ENCODE data around the gene HMX1. TPM values are rescaled to one million over a fixed set of nuclear protein-coding genes. Genes with fewer than 3 reads are reported as not detected.

The HMX1 gene
- total and polyA plus RNA-seq, 2 experiments from 2014 or later: not detected

DNA sequence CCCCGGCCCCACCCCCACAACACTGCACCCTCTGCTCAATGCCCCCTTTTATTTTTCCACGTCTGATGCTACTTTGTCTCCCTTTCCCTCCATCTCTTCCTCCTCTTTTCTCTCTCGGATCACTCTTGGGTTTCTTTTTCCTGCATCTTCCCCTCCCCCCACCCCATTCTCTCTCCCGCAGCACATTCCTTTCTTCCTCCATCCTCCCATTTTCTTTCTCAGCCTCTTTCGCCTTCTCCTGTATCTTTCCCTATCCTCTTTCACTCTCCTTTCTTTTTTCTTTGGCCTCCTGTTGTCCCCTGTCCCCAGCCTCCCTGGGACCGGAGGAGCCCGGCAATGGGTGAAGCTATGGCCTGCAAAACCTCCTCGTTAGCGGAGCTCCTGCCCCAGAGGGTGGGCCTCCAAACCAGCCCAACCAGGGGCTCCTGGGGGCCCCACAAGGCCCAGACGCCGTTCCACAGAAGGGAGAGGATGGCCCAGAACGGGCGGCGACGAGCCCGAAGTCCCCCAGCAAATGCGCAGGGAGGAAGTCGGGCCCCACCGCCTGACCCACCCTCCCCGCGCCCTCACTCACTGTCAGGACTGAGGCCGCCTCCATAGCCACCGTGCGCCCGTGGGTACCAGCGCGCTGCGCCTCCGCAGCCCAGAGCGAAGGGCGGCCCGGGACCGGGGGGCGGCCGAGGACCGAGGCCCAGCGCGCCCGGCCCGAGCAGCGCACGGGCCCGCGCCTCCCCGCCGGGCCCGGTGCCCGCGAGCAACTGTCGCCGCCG, 807 bp downstream of the HMX1 start:
- Histone ChIP-seq H3F3A (ENCODE audit: insufficient read depth) (no peaks in the 10 kb centered on the region), H3K27me3 (replicated peaks; ENCODE audit: insufficient read depth) (peaks cover 43% of the 10 kb centered on the region), H2AFZ (no peak overlapping the region), H4K20me1 (ENCODE audit: insufficient read depth) (no peaks in the 10 kb centered on the region), H3K4me2 (ENCODE audit: unreplicated experiment) (no peak overlapping the region), H3K79me2 (ENCODE audit: insufficient read depth) (no peaks in the 10 kb centered on the region), H3K9me3 (ENCODE audit: low read depth) (no peaks in the 10 kb centered on the region), H3K4me3 (no peak overlapping the region), H3K9ac (no peak overlapping the region), H3K9me2 (ENCODE audit: insufficient read depth) (no peaks in the 10 kb centered on the region), H3K36me3 (ENCODE audit: low read depth) (no peaks in the 10 kb centered on the region), H3K27ac (no peak overlapping the region), H3K4me1 (ENCODE audit: insufficient read depth) (no peaks in the 10 kb centered on the region)
- TF ChIP-seq EZH2phosphoT487 (IDR thresholded peaks at IDR 0.05; ENCODE audit: insufficient read depth, low read depth) (no peak), EZH2 (IDR thresholded peaks at IDR 0.05; ENCODE audit: insufficient read depth, poor library complexity, severe bottlenecking) (no peak)
- in situ Hi-C loops (cut with MboI): no loop called here
- WGBS, 2 experiments (ENCODE audit: low coverage in 1 of 2, low lambda C conversion rate in 2 of 2, missing lambda C conversion rate in 2 of 2): 2 to 3% methylated on average over 20 to 47 of the region's 52 CpGs
- no peak for DNase-seq

DNA sequence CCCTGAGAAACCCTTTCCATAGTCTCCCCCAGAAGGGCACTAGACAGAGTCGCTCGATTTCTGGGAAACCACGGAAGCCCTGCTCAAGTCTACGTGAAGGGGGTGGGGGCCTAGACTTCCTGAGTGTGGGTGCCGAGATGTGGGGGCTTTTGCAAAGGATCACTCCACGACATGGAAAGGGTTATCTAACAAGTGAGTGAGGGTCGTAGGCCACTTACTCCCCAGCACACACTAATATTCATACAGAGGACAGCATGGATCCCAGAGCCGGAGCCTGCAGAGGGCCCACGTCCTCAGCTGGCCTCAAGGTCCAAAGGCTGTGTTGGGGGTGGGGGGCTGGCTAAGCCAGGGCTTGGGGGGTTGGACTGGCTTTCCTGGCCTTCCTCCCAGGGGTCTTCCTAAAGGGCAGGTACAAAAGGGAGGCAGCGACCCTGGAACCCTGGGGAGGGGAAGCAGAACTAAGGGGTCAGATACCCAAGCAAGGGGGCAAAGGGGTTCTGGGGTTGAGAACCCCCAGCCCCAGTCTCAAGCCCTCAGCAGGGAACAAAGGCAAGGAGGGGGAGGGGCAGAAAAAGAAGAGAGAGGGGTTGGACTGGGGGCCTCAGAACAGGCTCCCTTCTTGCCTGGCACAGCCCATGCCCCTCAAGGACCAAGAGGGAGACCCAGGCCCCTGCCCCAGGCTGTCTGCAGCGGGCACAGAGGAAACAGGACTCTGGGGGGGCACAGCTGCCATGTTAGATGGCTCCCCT, 1.6 kb downstream of the HMX1 start:
- no peak for TF ChIP-seq EZH2 (IDR thresholded peaks at IDR 0.05; ENCODE audit: insufficient read depth, poor library complexity, severe bottlenecking)
- TF ChIP-seq EZH2phosphoT487 (IDR thresholded peaks at IDR 0.05; ENCODE audit: insufficient read depth, low read depth): no peak
- in situ Hi-C loops (cut with MboI): no loop called here
- no peaks in the 10 kb centered on the region for H3K4me1 ChIP-seq (ENCODE audit: insufficient read depth)
- no peak overlapping the region for H3K27ac ChIP-seq
- peaks cover 35% of the 10 kb centered on the region for H3K27me3 ChIP-seq (replicated peaks; ENCODE audit: insufficient read depth)
- H3K4me3 ChIP-seq: no peak overlapping the region
- no peaks in the 10 kb centered on the region for H4K20me1 ChIP-seq (ENCODE audit: insufficient read depth)
- H3K79me2 ChIP-seq (ENCODE audit: insufficient read depth): no peaks in the 10 kb centered on the region
- no peaks in the 10 kb centered on the region for H3F3A ChIP-seq (ENCODE audit: insufficient read depth)
- WGBS, 2 experiments (ENCODE audit: low coverage in 1 of 2, low lambda C conversion rate in 2 of 2, missing lambda C conversion rate in 2 of 2): 69 to 71% methylated on average over 9 to 11 of the region's 11 CpGs
- no peaks in the 10 kb centered on the region for H3K9me3 ChIP-seq (ENCODE audit: low read depth)
- H3K4me2 ChIP-seq (ENCODE audit: unreplicated experiment): no peak overlapping the region
- H3K36me3 ChIP-seq (ENCODE audit: low read depth): no peaks in the 10 kb centered on the region
- H3K9ac ChIP-seq: no peak overlapping the region
- no peak for DNase-seq
- no peaks in the 10 kb centered on the region for H3K9me2 ChIP-seq (ENCODE audit: insufficient read depth)
- H2AFZ ChIP-seq: no peak overlapping the region

DNA sequence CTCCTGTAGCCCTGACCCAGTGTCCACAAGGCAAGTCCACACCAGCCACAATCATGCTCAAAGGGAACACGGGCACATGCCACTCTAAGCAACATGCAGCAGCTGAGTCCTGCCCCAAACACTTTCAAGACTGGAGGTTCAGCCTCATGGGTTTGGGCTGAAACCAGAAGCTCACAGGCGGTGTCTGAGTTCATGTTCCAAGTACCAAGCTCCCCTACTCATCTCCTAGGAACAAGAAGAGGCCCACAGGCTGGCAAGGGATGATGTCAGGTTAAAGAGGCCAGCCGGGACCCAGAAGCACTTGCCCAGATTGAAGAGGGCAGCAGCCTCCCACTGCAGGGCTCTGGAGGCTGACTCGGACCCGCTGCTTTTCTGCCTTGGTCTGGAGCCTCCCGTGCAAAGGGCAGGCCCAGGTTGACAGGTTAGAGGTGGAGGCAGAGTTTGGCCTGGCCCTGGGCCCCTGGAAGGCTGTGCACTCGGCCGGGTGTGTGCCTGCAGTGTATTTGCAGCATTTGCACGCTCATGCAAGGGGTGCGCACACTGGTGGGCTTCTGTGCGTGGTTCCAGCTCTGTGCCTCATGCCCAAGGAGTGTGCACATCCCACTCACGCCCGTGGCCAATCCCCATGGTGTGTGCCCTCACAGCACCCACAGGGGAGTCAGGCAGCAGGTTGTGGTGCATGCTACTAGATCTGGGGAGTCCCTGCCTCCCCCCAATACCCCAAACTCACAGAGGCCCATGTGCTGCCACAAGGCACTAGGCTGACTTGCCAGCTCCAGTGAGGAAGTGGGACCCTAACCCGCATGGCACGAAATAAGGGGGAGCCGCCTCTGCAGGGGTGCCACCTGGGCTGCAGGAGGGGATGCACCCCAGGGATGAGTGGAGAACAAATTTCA, 2.4 kb downstream of the HMX1 start:
- Histone ChIP-seq H3K79me2 (ENCODE audit: insufficient read depth) (no peaks in the 10 kb centered on the region), H3F3A (ENCODE audit: insufficient read depth) (no peaks in the 10 kb centered on the region), H3K9ac (no peak overlapping the region), H3K9me3 (ENCODE audit: low read depth) (no peaks in the 10 kb centered on the region), H3K4me3 (no peak overlapping the region), H3K4me2 (ENCODE audit: unreplicated experiment) (no peak overlapping the region), H3K27me3 (replicated peaks; ENCODE audit: insufficient read depth) (peaks cover 31% of the 10 kb centered on the region), H3K36me3 (ENCODE audit: low read depth) (no peaks in the 10 kb centered on the region), H3K4me1 (ENCODE audit: insufficient read depth) (no peaks in the 10 kb centered on the region), H2AFZ (no peak overlapping the region), H3K9me2 (ENCODE audit: insufficient read depth) (no peaks in the 10 kb centered on the region), H3K27ac (no peak overlapping the region), H4K20me1 (ENCODE audit: insufficient read depth) (no peaks in the 10 kb centered on the region)
- TF ChIP-seq EZH2 (IDR thresholded peaks at IDR 0.05; ENCODE audit: insufficient read depth, poor library complexity, severe bottlenecking): no peak
- TF ChIP-seq EZH2phosphoT487 (IDR thresholded peaks at IDR 0.05; ENCODE audit: insufficient read depth, low read depth): no peak
- in situ Hi-C loops (cut with MboI): no loop called here
- no peak for DNase-seq
- WGBS, 2 experiments (ENCODE audit: low coverage in 1 of 2, low lambda C conversion rate in 2 of 2, missing lambda C conversion rate in 2 of 2): 68 to 75% methylated on average over 16 of the region's 16 CpGs

DNA sequence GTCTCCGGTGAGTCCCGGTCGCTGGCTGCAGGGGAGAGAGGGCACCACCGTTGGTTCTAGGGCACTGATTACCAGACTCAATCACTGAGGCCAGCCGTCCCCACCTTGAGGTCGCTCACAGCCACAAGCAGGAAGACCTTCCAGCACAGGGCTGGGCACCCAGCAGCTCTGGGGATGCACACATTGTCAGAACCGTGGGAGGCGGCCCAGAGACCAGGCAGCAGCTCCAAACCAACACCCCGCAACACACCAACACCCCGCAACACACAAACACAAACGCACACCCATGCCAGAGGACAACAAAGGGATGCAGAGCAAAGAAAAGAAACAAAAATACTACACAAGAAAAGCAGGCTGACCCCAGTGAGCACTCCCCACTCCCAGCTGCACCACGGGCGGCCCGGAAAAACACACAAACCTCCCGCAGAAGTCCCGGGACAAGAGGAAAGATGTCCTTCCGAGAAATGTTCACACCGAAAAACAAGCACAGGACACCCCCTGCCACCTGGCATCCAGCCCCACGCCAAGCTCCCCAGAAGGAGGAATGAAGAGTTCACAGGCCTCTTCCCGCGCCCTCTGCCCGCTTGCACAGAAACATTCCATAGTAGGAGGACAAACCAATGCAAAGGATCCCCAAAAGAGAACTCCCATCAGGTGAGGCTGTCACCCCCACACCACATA, 3.2 kb downstream of the HMX1 start:
- H3K4me1 ChIP-seq (ENCODE audit: insufficient read depth): no peaks in the 10 kb centered on the region
- H3F3A ChIP-seq (ENCODE audit: insufficient read depth): no peaks in the 10 kb centered on the region
- no peaks in the 10 kb centered on the region for H3K9me2 ChIP-seq (ENCODE audit: insufficient read depth)
- H3K27me3 ChIP-seq (replicated peaks; ENCODE audit: insufficient read depth): peaks cover 29% of the 10 kb centered on the region
- in situ Hi-C loops (cut with MboI): no loop called here
- no peak for DNase-seq
- H3K4me2 ChIP-seq (ENCODE audit: unreplicated experiment): no peak overlapping the region
- H3K79me2 ChIP-seq (ENCODE audit: insufficient read depth): no peaks in the 10 kb centered on the region
- TF ChIP-seq EZH2 (IDR thresholded peaks at IDR 0.05; ENCODE audit: insufficient read depth, poor library complexity, severe bottlenecking): no peak
- no peak for TF ChIP-seq EZH2phosphoT487 (IDR thresholded peaks at IDR 0.05; ENCODE audit: insufficient read depth, low read depth)
- WGBS, 2 experiments (ENCODE audit: low coverage in 1 of 2, low lambda C conversion rate in 2 of 2, missing lambda C conversion rate in 2 of 2): 73 to 83% methylated on average over 18 to 22 of the region's 22 CpGs
- no peaks in the 10 kb centered on the region for H4K20me1 ChIP-seq (ENCODE audit: insufficient read depth)
- no peak overlapping the region for H3K4me3 ChIP-seq
- H3K27ac ChIP-seq: no peak overlapping the region
- no peaks in the 10 kb centered on the region for H3K36me3 ChIP-seq (ENCODE audit: low read depth)
- no peak overlapping the region for H3K9ac ChIP-seq
- no peaks in the 10 kb centered on the region for H3K9me3 ChIP-seq (ENCODE audit: low read depth)
- H2AFZ ChIP-seq: no peak overlapping the region
